HepG2 (cell line): Measurements from ENCODE around the gene ADAM10. TPM values are rescaled to one million over a fixed set of nuclear protein-coding genes. Genes with fewer than 3 reads are reported as not detected.

Experiments used
- ATAC-seq: fragments of 200-7000 bp; cut with Tn5 transposase; 3 replicates; pipeline ENCODE4 v1.9.1; 2020; ENCODE audit warnings: mild to moderate bottlenecking, moderate library complexity
- BruUV-seq: library from RNA; stranded (reverse); fragments of 400-500 nt; replicated peaks from 2 replicates; lab custom pipeline; 2021; lab: Mats Ljungman, UMichigan
- CTCF ChIA-PET: fragments of 300-600 bp; formaldehyde crosslinking; extraction: SDS; loops from one replicate; lab custom pipeline; 2021; ENCODE audit warnings: low total read pairs, inconsistent platforms, low intra/inter-chr PET ratio; lab: Yijun Ruan, JAX
- POLR2A ChIA-PET: fragments of 350-600 bp; sonication (Branson Sonifier 250); formaldehyde crosslinking; loops from one replicate; lab custom pipeline; 2020; ENCODE audit warnings: antibody characterized with exemption, inconsistent platforms; lab: Yijun Ruan, JAX
- DNase-seq: peaks from one replicate; pipeline ENCODE4 v3.0.0-alpha.2; 2015; ENCODE audit warnings: low spot score
- FAIRE-seq: peaks from 3 replicates; lab custom pipeline; 2011; peaks lifted over from hg19 to GRCh38; lab: Jason Lieb, UNC
- H2AFZ ChIP-seq: one replicate; pipeline ENCODE4 v1.6.1; 2011; ENCODE audit warnings: low read length, inconsistent platforms
- H3K27ac ChIP-seq: fragments of 300-600 bp; 3 replicates; pipeline ENCODE4 v1.8.0; 2011; ENCODE audit warnings: mixed run types, mild to moderate bottlenecking, mixed read lengths, low read length, inconsistent platforms; ENCODE audit not compliant: insufficient read depth; ENCODE audit errors: extremely low read length
- H3K27me3 ChIP-seq, 2 experiments: fragments of 200-600 bp in 1 of 2; 2 replicates in 1 of 2; 3 replicates in 1 of 2; pipeline versions ENCODE4 v1.6.0 to v1.8.0; 2011; ENCODE audit warnings: low read length in 2 of 2, mild to moderate bottlenecking in 2 of 2, moderate library complexity in 2 of 2, inconsistent platforms in 1 of 2; ENCODE audit not compliant: insufficient read depth in 2 of 2, control insufficient read depth in 1 of 2
- H3K36me3 ChIP-seq, 2 experiments: fragments of 200-600 bp in 1 of 2; replicated peaks in 1 of 2; 2 replicates in 1 of 2; 3 replicates in 1 of 2; pipeline versions ENCODE4 v1.5.1 to v1.8.0; 2011; ENCODE audit warnings: low read length in 2 of 2, inconsistent platforms in 1 of 2; ENCODE audit not compliant: insufficient read depth in 2 of 2, control insufficient read depth in 1 of 2
- H3K4me1 ChIP-seq: 2 replicates; pipeline ENCODE4 v1.5.1; 2012; ENCODE audit warnings: low read length, inconsistent platforms; ENCODE audit not compliant: insufficient read depth
- H3K4me2 ChIP-seq: 2 replicates; pipeline ENCODE4 v1.6.0; 2011; ENCODE audit warnings: low read depth, low read length, inconsistent platforms
- H3K4me3 ChIP-seq, 3 experiments: fragments of 200-600 bp in 1 of 3; sonication (generic), shearing (Covaris generic) in 1 of 3; replicated peaks in 1 of 3; 2 replicates each; pipeline ENCODE4 v1.5.1; 2011 to 2016; ENCODE audit warnings: low read length in 3 of 3, inconsistent platforms in 2 of 3, low read depth in 2 of 3, mild to moderate bottlenecking in 2 of 3, control low read depth in 1 of 3, mixed read lengths in 1 of 3; ENCODE audit not compliant: insufficient read depth in 1 of 3
- H3K79me2 ChIP-seq: one replicate; pipeline ENCODE4 v1.6.1; 2011; ENCODE audit warnings: low read length, inconsistent platforms; ENCODE audit not compliant: insufficient read depth
- H3K9ac ChIP-seq: 2 replicates; pipeline ENCODE4 v1.6.0; 2011; ENCODE audit warnings: mild to moderate bottlenecking, low read depth, low read length, inconsistent platforms; ENCODE audit not compliant: insufficient read depth
- H3K9me3 ChIP-seq: 2 replicates; pipeline ENCODE4 v1.5.1; 2012; ENCODE audit warnings: mild to moderate bottlenecking, low read length
- H4K20me1 ChIP-seq: 2 replicates; pipeline ENCODE4 v1.6.0; 2011; ENCODE audit warnings: inconsistent platforms, mild to moderate bottlenecking, low read length, moderate library complexity; ENCODE audit not compliant: insufficient read depth
- E2F1 ChIP-seq: sonication (generic); formaldehyde crosslinking; IDR thresholded peaks from 2 replicates; pipeline ENCODE4 v1.5.0; 2020; ENCODE audit warnings: missing genetic modification reagents
- HDAC2 ChIP-seq: sonication (generic); formaldehyde crosslinking; IDR thresholded peaks from 2 replicates; pipeline ENCODE4 v1.4.0; 2020; ENCODE audit warnings: missing genetic modification reagents
- JUNB ChIP-seq: sonication (generic); formaldehyde crosslinking; IDR thresholded peaks from 2 replicates; pipeline ENCODE4 v1.8.0; 2022; ENCODE audit warnings: missing genetic modification reagents, mild to moderate bottlenecking, borderline replicate concordance
- KDM5B ChIP-seq: sonication (generic); formaldehyde crosslinking; IDR thresholded peaks from 2 replicates; pipeline ENCODE4 v1.4.0; 2020; ENCODE audit warnings: missing genetic modification reagents, mild to moderate bottlenecking, borderline replicate concordance
- NCOA5 ChIP-seq: sonication (generic); formaldehyde crosslinking; IDR thresholded peaks from 2 replicates; pipeline ENCODE4 v1.4.0; 2020; ENCODE audit warnings: missing genetic modification reagents
- NR2C2 ChIP-seq: sonication (generic); formaldehyde crosslinking; IDR thresholded peaks from 2 replicates; pipeline ENCODE4 v1.4.0; 2020; ENCODE audit warnings: missing genetic modification reagents, mild to moderate bottlenecking, moderate library complexity, borderline replicate concordance
- PREB ChIP-seq: sonication (generic); formaldehyde crosslinking; IDR thresholded peaks from 2 replicates; pipeline ENCODE4 v1.4.0; 2020; ENCODE audit warnings: missing genetic modification reagents
- RFXAP ChIP-seq: sonication (generic); formaldehyde crosslinking; IDR thresholded peaks from 2 replicates; pipeline ENCODE4 v1.4.0; 2020; ENCODE audit warnings: missing genetic modification reagents, borderline replicate concordance
- ZNF124 ChIP-seq: sonication (generic); formaldehyde crosslinking; IDR thresholded peaks from 2 replicates; pipeline ENCODE4 v1.4.0; 2020; ENCODE audit warnings: missing genetic modification reagents
- ZNF710 ChIP-seq: sonication (generic); formaldehyde crosslinking; IDR thresholded peaks from 2 replicates; pipeline ENCODE4 v1.5.0; 2020; ENCODE audit warnings: mild to moderate bottlenecking, missing genetic modification reagents, borderline replicate concordance
- WGBS: methylation state at CpG from one replicate; pipeline ENCODE4 v1.1.6; 2017; ENCODE audit warnings: low lambda C conversion rate; 5-methylcytosine and 5-hydroxymethylcytosine counted together
- in situ Hi-C: cut with HindIII; loops from 2 replicates; pipeline ENCODE4 v1.10.0; 2017; ENCODE audit warnings: low pct_unique_long_range_greater_than_20kb; ENCODE audit not compliant: extremely low pct_ligation_motif_present
- intact Hi-C: fragments of 100-400 bp; cut with micrococcal nuclease; formaldehyde crosslinking; loops from one replicate; pipeline ENCODE4 v1.10.0; 2022; ENCODE audit not compliant: unreplicated experiment
- polyA plus RNA-seq, 8 experiments: library from polyadenylated mRNA; depleted of rRNA in 3 of 8; stranded (reverse) in 7 of 8; unstranded in 1 of 8; fragments of >200 nt; fragmentation: Illumina TruSeq in 4 of 8; extraction: Trizol in 4 of 8; gene quantifications; 2 replicates each; pipeline versions ENCODE4 v1.2.1 to v1.2.3, GENCODE V29; 2011 to 2016; ENCODE audit warnings: low read depth in 4 of 8, missing spikeins in 1 of 8, mixed read lengths in 1 of 8; ENCODE audit not compliant: insufficient read depth in 1 of 8
- total RNA-seq, 5 experiments: library from RNA; depleted of rRNA; stranded (reverse); fragments of >200 nt; fragmentation: Illumina TruSeq; extraction: Trizol; gene quantifications; 2 replicates each; pipeline ENCODE4 v1.2.3, GENCODE V29; 2016; ENCODE audit warnings: low read depth in 1 of 5

Gene ADAM10
- total and polyA plus RNA-seq, 2 of the 13 experiments (the other 11 are each of a cell fraction or from before 2014, with no cell fraction given): 92.7 to 125 TPM

- DNase-seq: no peak
- 91% methylated on average over 4 of the region's 4 CpGs for WGBS
- no peak overlapping the region for H2AFZ ChIP-seq
- in situ Hi-C loops: no loop called here
- no peak overlapping the region for H3K9ac ChIP-seq
- no peaks in the 10 kb centered on the region for H3K9me3 ChIP-seq
- no peaks in the 10 kb centered on the region for H3K27me3 ChIP-seq
- H3K4me3 ChIP-seq: no peak overlapping the region
- H3K4me2 ChIP-seq: no peak overlapping the region
- peaks cover 4 to 54% of the 10 kb centered on the region in 2 experiments; a peak in 4 of 5 replicates for H3K36me3 ChIP-seq
- ChIA-PET POLR2A (no interaction called here), CTCF (no interaction called here)
- TF ChIP-seq HDAC2 (CRISPR knock-in tag): no peak
- TF ChIP-seq KDM5B (CRISPR knock-in tag): no peak
- no TSS peak for BruUV-seq
- no peak for FAIRE-seq
- H3K27ac ChIP-seq: no peak overlapping the region
- intact Hi-C loops: no loop called here
- no peaks in the 10 kb centered on the region for H4K20me1 ChIP-seq
- H3K4me1 ChIP-seq: no peaks in the 10 kb centered on the region
- no peaks in the 10 kb centered on the region for H3K79me2 ChIP-seq
- no peak for ATAC-seq
Measured at GRCh38 chr15:58641660-58642059, 107.8 kb downstream of the ADAM10 start.

- POLR2A ChIA-PET: no interaction called here
- no peak for TF ChIP-seq ZNF710 (CRISPR knock-in tag)
- TF ChIP-seq ZNF124 (CRISPR knock-in tag): no peak
- TF ChIP-seq PREB (CRISPR knock-in tag): no peak
- TF ChIP-seq NCOA5 (CRISPR knock-in tag): no peak
- TF ChIP-seq E2F1 (CRISPR knock-in tag): no peak
- TF ChIP-seq NR2C2 (CRISPR knock-in tag): no peak
- no peak for TF ChIP-seq RFXAP (CRISPR knock-in tag)
- no peak for TF ChIP-seq JUNB
Measured at GRCh38 chr15:58639992-58640391, 109.5 kb downstream of the ADAM10 start.

More at GRCh38 chr15:58639992-58640391, 109.5 kb downstream of the ADAM10 start:
- DNase-seq: no peak
- Histone ChIP-seq H3K36me3 (peaks cover 4 to 53% of the 10 kb centered on the region in 2 experiments; a peak in 4 of 5 replicates), H4K20me1 (no peaks in the 10 kb centered on the region), H3K79me2 (no peaks in the 10 kb centered on the region), H3K27me3 (no peaks in the 10 kb centered on the region), H2AFZ (no peak overlapping the region), H3K4me3 (no peak overlapping the region), H3K27ac (no peak overlapping the region), H3K4me2 (no peak overlapping the region), H3K9me3 (no peaks in the 10 kb centered on the region), H3K4me1 (no peaks in the 10 kb centered on the region), H3K9ac (no peak overlapping the region)
- in situ Hi-C loops: no loop called here
- no TSS peak for BruUV-seq
- no peak for ATAC-seq
- CTCF ChIA-PET: no interaction called here
- 100% methylated on average over 1 of the region's 1 CpG for WGBS
- intact Hi-C loops: no loop called here
- FAIRE-seq: no peak
